OCI-LY7 (cell line): ENCODE data around the gene EVA1C. TPM values are rescaled to one million over a fixed set of nuclear protein-coding genes. Genes with fewer than 3 reads are reported as not detected.
"Not testable (repeated sequence)": the region's sequence is repeated elsewhere in the genome, so short reads cannot be mapped to it uniquely, and the experiment has no call there.

ENCODE experiments used
- BruUV-seq: library from RNA; stranded (reverse); fragments of 400-500 nt; replicated peaks from 2 replicates; lab custom pipeline; 2021; lab: Mats Ljungman, UMichigan
- CTCF ChIA-PET: fragments of 300-600 bp; sonication (Branson Sonifier 250); formaldehyde crosslinking; loops from one replicate; lab custom pipeline; 2022; ENCODE audit warnings: antibody characterized with exemption; ENCODE audit not compliant: unreplicated experiment; lab: Charles Lee
- POLR2A ChIA-PET: fragments of 300-600 bp; sonication (Branson Sonifier 250); formaldehyde crosslinking; loops from one replicate; lab custom pipeline; 2022; ENCODE audit warnings: antibody characterized with exemption; lab: Charles Lee
- DNase-seq: peaks from one replicate; pipeline ENCODE4 v3.0.0-alpha.2; 2015; ENCODE audit warnings: low spot score
- H2AFZ ChIP-seq: fragments of 200-600 bp; sonication (generic), shearing (Covaris generic); 2 replicates; pipeline ENCODE4 v1.6.1; 2014; ENCODE audit warnings: mild to moderate bottlenecking, antibody characterized with exemption, low read length, moderate library complexity
- H3K27ac ChIP-seq: fragments of 200-600 bp; sonication (generic); 2 replicates; pipeline ENCODE4 v1.5.1; 2014; ENCODE audit warnings: mixed run types, low read depth, mild to moderate bottlenecking, moderate library complexity, low read length, inconsistent platforms; ENCODE audit not compliant: poor library complexity, severe bottlenecking
- H3K36me3 ChIP-seq: fragments of 200-600 bp; sonication (generic); 2 replicates; pipeline ENCODE4 v1.6.1; 2014; ENCODE audit warnings: mild to moderate bottlenecking, antibody characterized with exemption, low read length, moderate library complexity, mixed read lengths; ENCODE audit not compliant: insufficient read depth
- H3K4me1 ChIP-seq: fragments of 200-600 bp; sonication (generic); 2 replicates; pipeline ENCODE4 v1.5.1; 2014; ENCODE audit warnings: mild to moderate bottlenecking, low read length; ENCODE audit not compliant: insufficient read depth, poor library complexity, severe bottlenecking
- H3K4me2 ChIP-seq: fragments of 200-600 bp; sonication (generic); 2 replicates; pipeline ENCODE4 v1.6.1; 2014; ENCODE audit warnings: mild to moderate bottlenecking, low read length
- H3K4me3 ChIP-seq: fragments of 200-600 bp; sonication (generic); 2 replicates; pipeline ENCODE4 v1.5.1; 2014; ENCODE audit warnings: mild to moderate bottlenecking, low read depth, low read length; ENCODE audit not compliant: poor library complexity, severe bottlenecking
- H3K79me2 ChIP-seq: fragments of 200-600 bp; sonication (generic); 2 replicates; pipeline ENCODE4 v1.6.1; 2016; ENCODE audit warnings: low read depth, mild to moderate bottlenecking, low read length, moderate library complexity, mixed read lengths; ENCODE audit not compliant: insufficient read depth
- H3K9me2 ChIP-seq: fragments of 200-600 bp; sonication (generic); 2 replicates; pipeline ENCODE4 v1.6.1; 2016; ENCODE audit warnings: mild to moderate bottlenecking, low read length, mixed read lengths; ENCODE audit not compliant: insufficient read depth
- H3K9me3 ChIP-seq: fragments of 200-600 bp; sonication (generic); 2 replicates; pipeline ENCODE4 v1.6.1; 2014; ENCODE audit warnings: mild to moderate bottlenecking, mixed run types, low read length, mixed read lengths
- H4K20me1 ChIP-seq: fragments of 200-600 bp; sonication (generic); 2 replicates; pipeline ENCODE4 v1.6.1; 2014; ENCODE audit warnings: mild to moderate bottlenecking, antibody characterized with exemption, low read length, moderate library complexity, mixed read lengths; ENCODE audit not compliant: insufficient read depth
- EZH2phosphoT487 ChIP-seq: fragments of 200-600 bp; sonication (generic); IDR thresholded peaks from 2 replicates; pipeline ENCODE4 v1.6.1; 2018; ENCODE audit warnings: low read depth, borderline replicate concordance, mild to moderate bottlenecking, mixed run types, antibody characterized with exemption, low read length, moderate library complexity, mixed read lengths
- intact Hi-C: fragments of 100-400 bp; cut with micrococcal nuclease; formaldehyde crosslinking; loops from one replicate; pipeline ENCODE4 v1.10.0; 2022; ENCODE audit not compliant: unreplicated experiment
- total RNA-seq, 2 experiments: library from RNA; depleted of rRNA in 1 of 2; stranded (reverse); fragments of >200 nt in 1 of 2; shearing (Covaris generic) in 1 of 2; gene quantifications; 2 replicates each; pipeline ENCODE4 v1.2.3, GENCODE V29; 2014 to 2022
- TF ChIP-seq, protein P1 (sequence below): fragments of 200-600 bp; sonication (generic); conservative IDR thresholded peaks from 2 replicates; pipeline ENCODE4 v1.5.1; 2014; ENCODE audit warnings: mild to moderate bottlenecking, antibody characterized with exemption, low read length, moderate library complexity, mixed read lengths

Gene EVA1C
- total RNA-seq, 2 experiments from 2014 or later: not detected

DNA sequence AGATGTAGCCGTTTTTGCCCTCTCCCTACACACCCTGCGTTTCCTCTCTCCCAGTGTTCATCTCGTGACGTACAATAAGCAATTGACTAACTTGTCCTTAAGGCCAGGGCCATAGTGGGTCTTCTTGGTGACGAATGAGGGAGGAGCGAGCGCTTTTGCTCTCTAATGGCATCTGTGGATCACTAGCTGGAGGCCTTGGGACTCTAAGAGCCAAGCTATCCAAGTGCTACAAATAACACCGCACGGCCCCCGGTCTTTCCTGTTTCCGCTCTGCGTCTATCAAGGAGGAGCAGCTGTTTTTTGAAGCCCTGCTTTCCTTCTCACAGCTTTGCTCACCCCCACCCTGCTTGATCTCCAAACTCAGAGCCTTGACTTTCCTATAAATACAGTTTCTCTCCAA lies 25.2 kb downstream of the EVA1C start:
- H3K4me2 ChIP-seq: no peak overlapping the region
- H3K27ac ChIP-seq: no peak overlapping the region
- no peaks in the 10 kb centered on the region for H3K4me1 ChIP-seq
- intact Hi-C loops: no loop called here
- H2AFZ ChIP-seq: no peak overlapping the region
- DNase-seq: no peak
- no TSS peak for BruUV-seq
- no peak overlapping the region for H3K4me3 ChIP-seq
- POLR2A ChIA-PET: no interaction called here
- CTCF ChIA-PET: no interaction called here
- TF ChIP-seq EZH2phosphoT487: no peak
- TF ChIP-seq, protein P1, sequence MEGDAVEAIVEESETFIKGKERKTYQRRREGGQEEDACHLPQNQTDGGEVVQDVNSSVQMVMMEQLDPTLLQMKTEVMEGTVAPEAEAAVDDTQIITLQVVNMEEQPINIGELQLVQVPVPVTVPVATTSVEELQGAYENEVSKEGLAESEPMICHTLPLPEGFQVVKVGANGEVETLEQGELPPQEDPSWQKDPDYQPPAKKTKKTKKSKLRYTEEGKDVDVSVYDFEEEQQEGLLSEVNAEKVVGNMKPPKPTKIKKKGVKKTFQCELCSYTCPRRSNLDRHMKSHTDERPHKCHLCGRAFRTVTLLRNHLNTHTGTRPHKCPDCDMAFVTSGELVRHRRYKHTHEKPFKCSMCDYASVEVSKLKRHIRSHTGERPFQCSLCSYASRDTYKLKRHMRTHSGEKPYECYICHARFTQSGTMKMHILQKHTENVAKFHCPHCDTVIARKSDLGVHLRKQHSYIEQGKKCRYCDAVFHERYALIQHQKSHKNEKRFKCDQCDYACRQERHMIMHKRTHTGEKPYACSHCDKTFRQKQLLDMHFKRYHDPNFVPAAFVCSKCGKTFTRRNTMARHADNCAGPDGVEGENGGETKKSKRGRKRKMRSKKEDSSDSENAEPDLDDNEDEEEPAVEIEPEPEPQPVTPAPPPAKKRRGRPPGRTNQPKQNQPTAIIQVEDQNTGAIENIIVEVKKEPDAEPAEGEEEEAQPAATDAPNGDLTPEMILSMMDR: no peak
- no peaks in the 10 kb centered on the region for H3K9me3 ChIP-seq
- H3K9me2 ChIP-seq: no peaks in the 10 kb centered on the region
- no peaks in the 10 kb centered on the region for H3K79me2 ChIP-seq
- H3K36me3 ChIP-seq: no peaks in the 10 kb centered on the region
- no peaks in the 10 kb centered on the region for H4K20me1 ChIP-seq

- ChIA-PET POLR2A (no interaction called here), CTCF (no interaction called here)
- H3K9me3 ChIP-seq: no peaks in the 10 kb centered on the region
- BruUV-seq: no TSS peak
- TF ChIP-seq EZH2phosphoT487: no peak
- TF ChIP-seq, protein P1: no peak
- no peaks in the 10 kb centered on the region for H3K4me1 ChIP-seq
- H3K4me3 ChIP-seq: no peak overlapping the region
- H3K79me2 ChIP-seq: no peaks in the 10 kb centered on the region
- H4K20me1 ChIP-seq: no peaks in the 10 kb centered on the region
- no peak overlapping the region for H3K27ac ChIP-seq
- no peaks in the 10 kb centered on the region for H3K9me2 ChIP-seq
- no peak overlapping the region for H3K4me2 ChIP-seq
- intact Hi-C loops: no loop called here
- no peaks in the 10 kb centered on the region for H3K36me3 ChIP-seq
- H2AFZ ChIP-seq: no peak overlapping the region
- no peak for DNase-seq
These were observed 30.2 kb downstream of the EVA1C start for GRCh38 chr21:32442566-32443318.

- TF ChIP-seq EZH2phosphoT487: no peak
- TF ChIP-seq, protein P1: no peak
- no peak overlapping the region for H3K4me3 ChIP-seq
- H3K36me3 ChIP-seq: no peaks in the 10 kb centered on the region
- ChIA-PET CTCF (no interaction called here), POLR2A (no interaction called here)
- no TSS peak for BruUV-seq
- H3K9me2 ChIP-seq: no peaks in the 10 kb centered on the region
- no peaks in the 10 kb centered on the region for H3K4me1 ChIP-seq
- no peaks in the 10 kb centered on the region for H3K9me3 ChIP-seq
- no peak overlapping the region for H2AFZ ChIP-seq
- no peak overlapping the region for H3K27ac ChIP-seq
- intact Hi-C loops: no loop called here
- no peaks in the 10 kb centered on the region for H3K79me2 ChIP-seq
- no peaks in the 10 kb centered on the region for H4K20me1 ChIP-seq
- no peak for DNase-seq
- H3K4me2 ChIP-seq: no peak overlapping the region
These were observed 32.6 kb downstream of the EVA1C start for GRCh38 chr21:32445101-32445500.

- H3K4me2 ChIP-seq, CTCF ChIA-PET, H3K9me3 ChIP-seq, BruUV-seq, POLR2A ChIA-PET, H3K36me3 ChIP-seq, H3K9me2 ChIP-seq, H3K4me3 ChIP-seq, H2AFZ ChIP-seq, H3K27ac ChIP-seq, H3K4me1 ChIP-seq, H3K79me2 ChIP-seq, intact Hi-C loops, H4K20me1 ChIP-seq, DNase-seq: not testable (repeated sequence)
These were observed 33.9 kb downstream of the EVA1C start for GRCh38 chr21:32446440-32446839.
